ENCODE results near the gene IL1B. TPM values are rescaled to one million over a fixed set of nuclear protein-coding genes. Genes with fewer than 3 reads are reported as not detected.

IL1B gene
- total and polyA plus RNA-seq, 4 donors: 0.25 to 3.1 (median 0.76) TPM

DNA sequence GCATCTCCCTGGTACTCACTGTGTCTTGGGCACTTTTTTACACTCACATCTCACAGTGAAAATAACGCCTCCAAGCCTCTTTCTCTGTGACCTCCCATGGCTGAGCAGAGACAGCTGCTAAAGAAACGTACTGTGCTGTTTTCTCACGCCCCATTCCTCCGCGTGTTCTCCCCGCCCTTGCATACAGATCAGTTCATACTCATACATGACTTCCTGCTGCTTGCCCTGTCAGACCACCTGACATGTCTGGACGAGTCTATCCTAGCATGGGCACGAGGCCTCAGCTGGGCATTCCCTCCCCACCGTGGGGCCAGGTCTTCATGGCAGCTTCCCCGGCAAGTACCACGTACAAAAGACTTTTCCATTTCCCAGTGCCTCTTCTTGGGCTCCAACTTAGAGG is 31.0 kb downstream of the IL1B start:
- WGBS: 94% methylated on average over 11 of the region's 11 CpGs
- no peaks in the 10 kb centered on the region for H3K9me3 ChIP-seq (ENCODE audit: control insufficient read depth in 4 of 4, low read length in 3 of 4)
- no peak overlapping the region for H3K9ac ChIP-seq (ENCODE audit: low read depth in 1 of 2, low read length in 2 of 2)
- no peak overlapping the region for H3K27ac ChIP-seq (ENCODE audit: low read depth in 1 of 2, low read length in 2 of 2)
- H3K36me3 ChIP-seq (ENCODE audit: control insufficient read depth in 4 of 4, insufficient read depth in 3 of 4, low read depth in 1 of 4, low read length in 3 of 4): no peaks in the 10 kb centered on the region
- DNase-seq (ENCODE audit: low spot score): no peak
- H3K27me3 ChIP-seq (ENCODE audit: control insufficient read depth in 4 of 4, insufficient read depth in 4 of 4, low read length in 3 of 4): no peaks in the 10 kb centered on the region
- no peak overlapping the region for H3K4me3 ChIP-seq (ENCODE audit: low read depth in 1 of 3, low read length in 3 of 3)
- H3K4me1 ChIP-seq (ENCODE audit: control insufficient read depth in 4 of 4, insufficient read depth in 4 of 4, low read length in 3 of 4): peaks cover 0 to 10% (median 2%) of the 10 kb centered on the region in 4 donors
- TF ChIP-seq FOXA1 (IDR thresholded peaks at IDR 0.05) (no peak), GABPA (IDR thresholded peaks at IDR 0.05 in 1 of 2, conservative IDR thresholded peaks at IDR 0.05 in 1 of 2) (no peak), REST (IDR thresholded peaks at IDR 0.05) (no peak), FOXA2 (IDR thresholded peaks at IDR 0.05) (no peak)
- TF ChIP-seq, protein P1, sequence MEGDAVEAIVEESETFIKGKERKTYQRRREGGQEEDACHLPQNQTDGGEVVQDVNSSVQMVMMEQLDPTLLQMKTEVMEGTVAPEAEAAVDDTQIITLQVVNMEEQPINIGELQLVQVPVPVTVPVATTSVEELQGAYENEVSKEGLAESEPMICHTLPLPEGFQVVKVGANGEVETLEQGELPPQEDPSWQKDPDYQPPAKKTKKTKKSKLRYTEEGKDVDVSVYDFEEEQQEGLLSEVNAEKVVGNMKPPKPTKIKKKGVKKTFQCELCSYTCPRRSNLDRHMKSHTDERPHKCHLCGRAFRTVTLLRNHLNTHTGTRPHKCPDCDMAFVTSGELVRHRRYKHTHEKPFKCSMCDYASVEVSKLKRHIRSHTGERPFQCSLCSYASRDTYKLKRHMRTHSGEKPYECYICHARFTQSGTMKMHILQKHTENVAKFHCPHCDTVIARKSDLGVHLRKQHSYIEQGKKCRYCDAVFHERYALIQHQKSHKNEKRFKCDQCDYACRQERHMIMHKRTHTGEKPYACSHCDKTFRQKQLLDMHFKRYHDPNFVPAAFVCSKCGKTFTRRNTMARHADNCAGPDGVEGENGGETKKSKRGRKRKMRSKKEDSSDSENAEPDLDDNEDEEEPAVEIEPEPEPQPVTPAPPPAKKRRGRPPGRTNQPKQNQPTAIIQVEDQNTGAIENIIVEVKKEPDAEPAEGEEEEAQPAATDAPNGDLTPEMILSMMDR (IDR thresholded peaks at IDR 0.05; ENCODE audit: low read depth, low read length, missing input control): no peak

GRCh38 chr2:112803691-112804521 is 32.7 kb downstream of the IL1B start:
- Histone ChIP-seq H3K4me3 (ENCODE audit: low read depth in 1 of 3, low read length in 3 of 3) (no peak overlapping the region), H3K27ac (ENCODE audit: low read depth in 1 of 2, low read length in 2 of 2) (no peak overlapping the region), H3K36me3 (ENCODE audit: control insufficient read depth in 4 of 4, insufficient read depth in 3 of 4, low read depth in 1 of 4, low read length in 3 of 4) (no peaks in the 10 kb centered on the region), H3K9ac (ENCODE audit: low read depth in 1 of 2, low read length in 2 of 2) (no peak overlapping the region), H3K27me3 (ENCODE audit: control insufficient read depth in 4 of 4, insufficient read depth in 4 of 4, low read length in 3 of 4) (no peaks in the 10 kb centered on the region), H3K9me3 (ENCODE audit: control insufficient read depth in 4 of 4, low read length in 3 of 4) (no peaks in the 10 kb centered on the region), H3K4me1 (ENCODE audit: control insufficient read depth in 4 of 4, insufficient read depth in 4 of 4, low read length in 3 of 4) (peaks cover 0 to 3% (median 0%) of the 10 kb centered on the region in 4 donors)
- WGBS: 70% methylated on average over 5 of the region's 5 CpGs
- no peak for DNase-seq (ENCODE audit: low spot score)
- no peak for TF ChIP-seq HNF4A (conservative IDR thresholded peaks at IDR 0.05)
- no peak for TF ChIP-seq JUND (IDR thresholded peaks at IDR 0.05)
- no peak for TF ChIP-seq RAD21 (IDR thresholded peaks at IDR 0.05)
- no peak for TF ChIP-seq NR2F2 (IDR thresholded peaks at IDR 0.05)
- no peak for TF ChIP-seq EGR1 (IDR thresholded peaks at IDR 0.05; ENCODE audit: low read depth in 2 of 2)
- no peak for TF ChIP-seq GABPA (IDR thresholded peaks at IDR 0.05 in 1 of 2, conservative IDR thresholded peaks at IDR 0.05 in 1 of 2)
- TF ChIP-seq, protein P2, sequence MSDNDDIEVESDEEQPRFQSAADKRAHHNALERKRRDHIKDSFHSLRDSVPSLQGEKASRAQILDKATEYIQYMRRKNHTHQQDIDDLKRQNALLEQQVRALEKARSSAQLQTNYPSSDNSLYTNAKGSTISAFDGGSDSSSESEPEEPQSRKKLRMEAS (IDR thresholded peaks at IDR 0.05): no peak
- TF ChIP-seq RXRA (IDR thresholded peaks at IDR 0.05): no peak
- TF ChIP-seq FOXA1 (IDR thresholded peaks at IDR 0.05): no peak
- TF ChIP-seq, protein P1 (IDR thresholded peaks at IDR 0.05; ENCODE audit: low read depth, low read length, missing input control): no peak
- TF ChIP-seq YY1 (IDR thresholded peaks at IDR 0.05): no peak
- no peak for TF ChIP-seq ZBTB33 (IDR thresholded peaks at IDR 0.05)
- TF ChIP-seq REST (IDR thresholded peaks at IDR 0.05): no peak
- TF ChIP-seq FOXA2 (IDR thresholded peaks at IDR 0.05): no peak
- no peak for TF ChIP-seq ATF3 (IDR thresholded peaks at IDR 0.05)
